ENCODE results near the gene SALL4.

The SALL4 gene

GRCh38 chr20:51775241-51775640, 27.1 kb downstream of the SALL4 start:
- TF ChIP-seq TOX (CRISPR knock-in tag; IDR thresholded peaks at IDR 0.05; ENCODE audit: borderline replicate concordance) (no peak), ZNF8 (CRISPR knock-in tag; IDR thresholded peaks at IDR 0.05) (no peak), BACH2 (CRISPR knock-in tag; IDR thresholded peaks at IDR 0.05; ENCODE audit: borderline replicate concordance) (no peak), RARB (CRISPR knock-in tag; IDR thresholded peaks at IDR 0.05) (no peak), ZNF565 (CRISPR knock-in tag; conservative IDR thresholded peaks at IDR 0.05; ENCODE audit: low read depth) (no peak), ZFP3 (CRISPR knock-in tag; IDR thresholded peaks at IDR 0.05) (no peak), PPARA (CRISPR knock-in tag; IDR thresholded peaks at IDR 0.05; ENCODE audit: borderline replicate concordance) (no peak), ESRRG (CRISPR knock-in tag; IDR thresholded peaks at IDR 0.05) (no peak), ZFP30 (CRISPR knock-in tag; IDR thresholded peaks at IDR 0.05) (no peak), CSDC2 (CRISPR knock-in tag; IDR thresholded peaks at IDR 0.05) (no peak), OSR1 (CRISPR knock-in tag; IDR thresholded peaks at IDR 0.05) (no peak), ARNTL (CRISPR knock-in tag; IDR thresholded peaks at IDR 0.05; ENCODE audit: borderline replicate concordance, low read depth) (no peak), ZC3H10 (CRISPR knock-in tag; IDR thresholded peaks at IDR 0.05) (no peak)
- no peak for ATAC-seq

GRCh38 chr20:51772236-51772635, 30.1 kb downstream of the SALL4 start:
- TF ChIP-seq ARNTL (CRISPR knock-in tag; IDR thresholded peaks at IDR 0.05; ENCODE audit: borderline replicate concordance, low read depth): no peak
- TF ChIP-seq ESRRG (CRISPR knock-in tag; IDR thresholded peaks at IDR 0.05): no peak
- TF ChIP-seq ZFP3 (CRISPR knock-in tag; IDR thresholded peaks at IDR 0.05): no peak
- no peak for TF ChIP-seq PATZ1 (CRISPR knock-in tag; IDR thresholded peaks at IDR 0.05; ENCODE audit: borderline replicate concordance)
- no peak for TF ChIP-seq BACH2 (CRISPR knock-in tag; IDR thresholded peaks at IDR 0.05; ENCODE audit: borderline replicate concordance)
- TF ChIP-seq TSHZ2 (CRISPR knock-in tag; IDR thresholded peaks at IDR 0.05): no peak
- TF ChIP-seq GLIS3 (CRISPR knock-in tag; IDR thresholded peaks at IDR 0.05): no peak
- TF ChIP-seq ZC3H10 (CRISPR knock-in tag; IDR thresholded peaks at IDR 0.05): no peak
- no peak for TF ChIP-seq CREB5 (CRISPR knock-in tag; IDR thresholded peaks at IDR 0.05; ENCODE audit: low read depth)
- TF ChIP-seq CSDC2 (CRISPR knock-in tag; IDR thresholded peaks at IDR 0.05): no peak
- no peak for TF ChIP-seq OSR1 (CRISPR knock-in tag; IDR thresholded peaks at IDR 0.05)
- no peak for TF ChIP-seq ZNF565 (CRISPR knock-in tag; conservative IDR thresholded peaks at IDR 0.05; ENCODE audit: low read depth)
- TF ChIP-seq SNAI2 (CRISPR knock-in tag; IDR thresholded peaks at IDR 0.05): no peak
- no peak for ATAC-seq

- ATAC-seq: no peak
- no peak for TF ChIP-seq TSHZ2 (CRISPR knock-in tag; IDR thresholded peaks at IDR 0.05)
- no peak for TF ChIP-seq BACH2 (CRISPR knock-in tag; IDR thresholded peaks at IDR 0.05; ENCODE audit: borderline replicate concordance)
- TF ChIP-seq ZC3H10 (CRISPR knock-in tag; IDR thresholded peaks at IDR 0.05): no peak
- no peak for TF ChIP-seq OSR1 (CRISPR knock-in tag; IDR thresholded peaks at IDR 0.05)
- no peak for TF ChIP-seq POU6F1 (CRISPR knock-in tag; IDR thresholded peaks at IDR 0.05; ENCODE audit: borderline replicate concordance, low read depth)
- no peak for TF ChIP-seq ZNF70 (CRISPR knock-in tag; IDR thresholded peaks at IDR 0.05)
- TF ChIP-seq GLIS3 (CRISPR knock-in tag; IDR thresholded peaks at IDR 0.05): no peak
- TF ChIP-seq PPARA (CRISPR knock-in tag; IDR thresholded peaks at IDR 0.05; ENCODE audit: borderline replicate concordance): no peak
- TF ChIP-seq SNAI2 (CRISPR knock-in tag; IDR thresholded peaks at IDR 0.05): no peak
- no peak for TF ChIP-seq ZFP30 (CRISPR knock-in tag; IDR thresholded peaks at IDR 0.05)
- TF ChIP-seq TOX (CRISPR knock-in tag; IDR thresholded peaks at IDR 0.05; ENCODE audit: borderline replicate concordance): no peak
- TF ChIP-seq ISL1 (CRISPR knock-in tag; IDR thresholded peaks at IDR 0.05): no peak
- TF ChIP-seq ARNTL (CRISPR knock-in tag; IDR thresholded peaks at IDR 0.05; ENCODE audit: borderline replicate concordance, low read depth): no peak
- TF ChIP-seq ESRRG (CRISPR knock-in tag; IDR thresholded peaks at IDR 0.05): no peak
- no peak for TF ChIP-seq PATZ1 (CRISPR knock-in tag; IDR thresholded peaks at IDR 0.05; ENCODE audit: borderline replicate concordance)
- no peak for TF ChIP-seq TCF4 (CRISPR knock-in tag; IDR thresholded peaks at IDR 0.05; ENCODE audit: borderline replicate concordance)
Observed at GRCh38 chr20:51769976-51770615, 32.2 kb downstream of the SALL4 start.

All from SK-N-SH treated with all-trans-retinoic acid at 6 μM for 48 hours (cell line).